ENCODE measurements around the gene PRMT7. TPM values are rescaled to one million over a fixed set of nuclear protein-coding genes. Genes with fewer than 3 reads are reported as not detected.

PRMT7 gene
- polyA plus RNA-seq, 1 donor from 2014 or later: 203 TPM

DNA sequence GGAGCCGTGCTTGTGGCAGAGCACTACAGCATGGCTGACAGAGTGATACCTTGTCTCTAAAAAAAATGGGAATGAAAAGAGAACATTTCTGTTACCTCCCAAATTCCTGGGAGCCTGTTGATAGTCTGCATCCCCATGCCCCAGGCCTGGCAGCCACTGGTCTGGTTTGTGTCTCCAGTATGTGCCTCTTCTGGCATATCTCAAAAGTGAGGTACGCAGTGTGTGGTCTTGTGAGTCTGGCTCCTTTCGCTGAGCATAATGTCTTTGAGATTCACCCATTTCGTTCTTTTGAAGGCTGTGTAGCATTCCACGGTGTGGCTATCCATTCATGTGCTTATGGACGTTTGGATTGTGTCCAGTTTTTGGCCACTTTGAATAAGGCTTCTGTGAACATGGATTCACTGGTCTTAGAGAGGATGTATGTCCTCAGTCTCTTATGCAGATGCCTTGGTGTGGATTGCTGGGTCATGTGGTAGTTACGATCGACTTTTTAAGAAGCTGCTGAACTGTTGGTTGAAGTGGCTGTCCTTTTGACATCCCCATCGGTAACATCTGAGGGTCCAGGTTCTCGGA, 39.1 kb downstream of the PRMT7 start:
- Histone ChIP-seq H4K20me1 (ENCODE audit: insufficient read depth) (no peaks in the 10 kb centered on the region), H3K27ac (ENCODE audit: low read length) (no peak overlapping the region), H3K4me2 (ENCODE audit: low read length) (no peak overlapping the region), H3F3A (ENCODE audit: insufficient read depth, low read length, poor library complexity, severe bottlenecking) (no peaks in the 10 kb centered on the region), H3K9me3 (ENCODE audit: low read length) (no peaks in the 10 kb centered on the region), H3K9ac (ENCODE audit: low read length) (no peak overlapping the region), H3K36me3 (ENCODE audit: insufficient read depth, low read length) (no peaks in the 10 kb centered on the region), H3K9me2 (ENCODE audit: insufficient read depth, low read length) (no peaks in the 10 kb centered on the region), H2AFZ (ENCODE audit: low read depth, low read length) (no peak overlapping the region), H3K27me3 (ENCODE audit: insufficient read depth, low read depth, low read length) (no peaks in the 10 kb centered on the region), H3K4me3 (ENCODE audit: low read length) (no peak overlapping the region), H3K79me2 (replicated peaks; ENCODE audit: insufficient read depth, low read length) (no peaks in the 10 kb centered on the region)
- TF ChIP-seq CTCF (IDR thresholded peaks at IDR 0.05; ENCODE audit: poor library complexity, severe bottlenecking) (no peak), SMC3 (conservative IDR thresholded peaks at IDR 0.05; ENCODE audit: poor library complexity) (no peak), REST (IDR thresholded peaks at IDR 0.05; ENCODE audit: borderline replicate concordance) (no peak), EZH2 (IDR thresholded peaks at IDR 0.05; ENCODE audit: borderline replicate concordance, insufficient read depth, low read length, poor library complexity, severe bottlenecking) (no peak), RAD21 (conservative IDR thresholded peaks at IDR 0.05) (no peak), EP300 (conservative IDR thresholded peaks at IDR 0.05; ENCODE audit: poor library complexity, severe bottlenecking) (no peak), TAF1 (IDR thresholded peaks at IDR 0.05; ENCODE audit: low read depth) (no peak), MXI1 (conservative IDR thresholded peaks at IDR 0.05; ENCODE audit: poor library complexity, severe bottlenecking) (no peak), POLR2AphosphoS5 (IDR thresholded peaks at IDR 0.05) (no peak)

DNA sequence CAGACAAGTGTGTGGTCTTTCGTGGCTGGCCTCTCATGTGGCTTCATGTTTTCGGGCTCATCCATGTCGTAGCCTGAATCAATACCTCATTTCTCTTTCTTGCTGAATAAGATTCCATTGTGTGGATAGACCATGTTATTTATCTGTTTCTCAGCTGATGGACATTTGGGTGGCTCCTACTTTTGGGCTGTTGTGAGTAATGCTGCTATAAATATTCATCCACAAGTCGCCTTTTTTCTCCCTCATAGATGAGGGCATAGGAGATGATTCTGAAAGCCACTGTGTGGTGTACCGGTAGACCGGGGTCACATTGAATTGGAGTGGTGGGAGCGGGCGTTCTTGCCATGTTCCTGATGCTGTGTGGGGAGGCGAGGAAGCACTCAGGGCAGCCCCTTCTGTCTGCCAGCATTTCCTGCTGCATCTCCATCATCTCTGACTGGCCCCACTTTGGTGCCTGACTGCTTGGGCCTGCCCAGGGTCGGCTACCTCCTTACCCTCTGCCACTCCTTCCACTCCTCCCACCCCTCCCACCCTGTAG, 40.1 kb downstream of the PRMT7 start:
- Histone ChIP-seq H3K36me3 (ENCODE audit: insufficient read depth, low read length) (no peaks in the 10 kb centered on the region), H3K27ac (ENCODE audit: low read length) (no peak overlapping the region)

More for the DNA sequence above, 40.1 kb downstream of the PRMT7 start:
- no peaks in the 10 kb centered on the region for H3K9me2 ChIP-seq (ENCODE audit: insufficient read depth, low read length)
- TF ChIP-seq TAF1 (IDR thresholded peaks at IDR 0.05; ENCODE audit: low read depth) (no peak), MXI1 (conservative IDR thresholded peaks at IDR 0.05; ENCODE audit: poor library complexity, severe bottlenecking) (no peak), CTCF (IDR thresholded peaks at IDR 0.05; ENCODE audit: poor library complexity, severe bottlenecking) (no peak), EP300 (conservative IDR thresholded peaks at IDR 0.05; ENCODE audit: poor library complexity, severe bottlenecking) (no peak), POLR2AphosphoS5 (IDR thresholded peaks at IDR 0.05) (no peak)
- H3K27me3 ChIP-seq (ENCODE audit: insufficient read depth, low read depth, low read length): no peaks in the 10 kb centered on the region
- no peaks in the 10 kb centered on the region for H3F3A ChIP-seq (ENCODE audit: insufficient read depth, low read length, poor library complexity, severe bottlenecking)
- H4K20me1 ChIP-seq (ENCODE audit: insufficient read depth): no peaks in the 10 kb centered on the region
- H3K9me3 ChIP-seq (ENCODE audit: low read length): no peaks in the 10 kb centered on the region
- H3K4me2 ChIP-seq (ENCODE audit: low read length): no peak overlapping the region
- no peak overlapping the region for H2AFZ ChIP-seq (ENCODE audit: low read depth, low read length)
- no peak overlapping the region for H3K4me3 ChIP-seq (ENCODE audit: low read length)
- no peak overlapping the region for H3K9ac ChIP-seq (ENCODE audit: low read length)
- H3K79me2 ChIP-seq (replicated peaks; ENCODE audit: insufficient read depth, low read length): no peaks in the 10 kb centered on the region
